HG03354 (cell line): ENCODE measurements around the gene ANXA11.
A peak's percentile ranks its signal among the peaks of the same experiment; 100 is the strongest.

Experiments used
- ATAC-seq: cut with Tn5 transposase; IDR thresholded peaks from one replicate; pipeline ENCODE4 v1.9.1; 2021; ENCODE audit warnings: mild to moderate bottlenecking; ENCODE audit not compliant: unreplicated experiment, poor library complexity, severe bottlenecking

ANXA11 gene

DNA sequence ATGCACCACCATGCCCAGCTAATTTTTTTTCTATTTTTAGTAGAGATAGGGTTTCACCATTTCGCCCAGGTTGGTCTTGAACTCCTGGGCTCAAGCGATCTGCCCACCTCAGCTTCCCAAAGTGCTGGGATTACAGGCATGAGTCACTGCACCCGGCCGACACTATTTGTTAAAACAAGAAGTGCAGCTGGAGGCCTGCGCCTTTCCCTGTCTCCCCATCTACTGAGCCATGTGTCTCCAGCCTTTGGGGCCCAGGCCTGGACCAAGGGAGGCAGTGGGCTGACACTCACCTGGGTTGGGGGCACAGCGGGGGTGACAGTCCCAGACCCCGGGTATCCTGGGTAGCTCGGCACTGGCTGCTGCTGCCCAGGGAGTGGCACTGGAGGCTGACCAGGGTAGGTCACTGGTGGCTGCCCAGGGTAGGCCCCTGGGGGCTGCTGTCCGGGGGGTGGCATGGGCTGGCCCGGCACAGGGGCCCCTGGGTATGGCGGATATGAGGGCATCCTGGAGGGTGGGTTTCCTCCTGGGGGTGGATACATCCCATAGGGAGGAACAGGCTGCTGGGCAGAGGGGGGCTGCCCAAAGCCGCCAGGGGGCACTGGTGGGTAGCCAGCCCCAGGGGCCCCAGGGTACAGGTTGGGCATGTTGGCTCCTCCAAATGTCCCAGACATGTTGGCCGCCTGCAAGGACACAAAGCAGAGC is 36.5 kb downstream of the ANXA11 start:
- peak; percentile 54 for ATAC-seq

DNA sequence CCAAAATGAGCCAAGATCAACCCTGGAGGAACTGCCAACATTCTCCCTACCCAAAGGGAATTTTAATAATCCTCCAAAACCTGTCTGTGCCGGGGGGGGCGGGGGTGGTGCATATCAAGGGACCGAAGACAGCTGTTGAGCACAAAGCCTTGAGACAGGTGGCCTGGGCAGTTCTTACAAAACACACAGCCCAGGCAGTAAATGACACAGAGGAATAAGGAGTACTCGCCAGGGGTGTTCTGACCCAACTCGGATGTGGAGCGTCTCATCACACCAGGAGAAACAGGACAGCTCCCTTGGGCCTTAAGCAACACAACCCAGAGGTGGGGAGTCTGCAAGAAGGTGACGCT is 37.2 kb downstream of the ANXA11 start:
- no peak for ATAC-seq

DNA sequence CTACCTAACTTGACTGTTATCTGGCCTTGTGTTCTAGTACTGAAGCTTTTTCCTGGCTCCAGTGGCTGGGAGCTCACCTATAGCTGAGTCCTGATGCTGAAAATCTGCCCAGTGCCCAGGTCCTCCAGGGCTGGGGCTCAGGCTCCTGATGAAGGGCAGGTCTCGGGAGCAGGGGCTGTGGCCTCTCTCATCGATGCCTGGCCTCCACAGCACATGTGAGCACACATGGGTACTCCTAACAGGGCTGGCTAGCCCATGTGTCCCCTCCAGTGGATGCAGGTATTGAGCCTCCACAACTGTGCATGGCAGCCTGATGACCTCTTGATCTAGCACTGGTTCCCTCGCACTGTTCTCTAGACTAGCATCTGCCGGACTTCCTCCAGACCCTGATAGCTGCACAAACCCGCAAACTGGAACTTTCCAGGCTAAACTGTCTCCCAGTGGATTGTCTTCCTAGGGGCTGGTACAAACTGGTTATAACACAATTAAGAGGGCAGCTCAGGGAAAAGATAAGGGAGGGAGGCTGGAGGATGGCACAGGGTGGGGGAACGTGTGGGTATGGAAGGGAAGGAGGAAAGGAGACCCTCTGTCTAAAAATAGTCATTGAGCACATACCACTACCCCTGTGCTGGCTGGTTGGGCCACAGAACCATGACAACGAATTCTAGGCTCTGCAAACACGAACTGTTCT is 37.7 kb downstream of the ANXA11 start:
- ATAC-seq: no peak

DNA sequence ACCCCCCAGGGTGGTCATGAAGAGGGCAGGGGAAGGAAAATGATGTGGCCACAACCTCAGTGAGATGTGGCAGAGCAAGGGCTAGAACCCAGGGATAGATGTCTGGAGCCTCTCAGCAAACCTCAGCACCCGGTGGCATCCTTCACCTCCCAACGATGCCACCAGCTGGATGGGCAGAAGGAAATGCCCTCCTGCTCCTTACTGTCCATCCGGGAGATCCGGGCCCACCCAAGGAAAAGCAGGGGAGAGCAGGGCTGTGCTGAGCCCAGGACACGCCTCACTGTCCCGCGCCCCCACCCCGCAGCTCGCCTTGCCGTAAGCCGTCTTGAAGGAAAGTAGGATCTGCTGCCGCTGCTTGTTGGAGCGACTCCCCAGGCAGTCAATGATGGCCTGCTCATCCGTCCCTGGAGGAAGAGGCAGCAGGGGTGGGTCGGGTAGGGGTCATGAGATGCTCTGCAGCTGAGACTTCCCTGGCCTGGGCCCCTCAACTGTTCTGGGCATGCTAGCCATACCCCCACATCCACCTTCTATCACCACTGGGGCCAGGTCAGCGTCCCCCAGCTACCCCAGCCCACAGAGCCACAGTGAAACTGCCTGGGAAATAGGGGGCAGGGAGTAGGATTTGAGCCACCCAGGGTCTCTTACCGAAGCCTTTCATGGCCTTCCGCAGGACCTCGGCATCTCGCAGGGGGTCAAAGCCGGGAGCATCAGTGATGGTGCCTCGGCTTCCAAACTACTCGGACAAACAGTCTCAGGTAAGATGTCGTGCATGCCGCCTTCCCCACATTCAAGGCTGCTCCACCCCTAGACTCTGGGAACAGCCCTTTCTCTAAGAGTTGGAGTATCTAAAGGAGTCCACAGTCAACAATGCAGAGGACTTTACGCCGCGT is 38.5 kb downstream of the ANXA11 start:
- ATAC-seq: no peak

DNA sequence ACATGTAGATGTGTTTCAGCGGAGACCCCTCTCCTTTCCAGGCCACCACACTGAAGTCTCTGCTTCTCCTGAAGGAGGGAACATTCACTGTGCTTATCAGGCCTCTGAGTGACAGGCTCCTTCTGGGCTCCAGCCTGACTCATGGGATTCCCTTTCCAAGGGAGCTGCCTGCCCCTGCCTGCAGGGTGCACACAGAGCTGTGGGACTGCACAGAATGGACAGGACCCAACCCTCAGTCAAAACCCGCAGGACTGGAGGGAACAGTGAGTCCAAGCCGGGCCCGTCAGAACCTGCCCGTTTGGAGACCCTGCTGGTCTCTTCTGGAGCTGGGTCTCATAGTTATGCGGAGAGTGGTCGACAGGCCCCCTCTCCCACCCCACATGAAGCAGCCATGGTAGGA is 40.2 kb downstream of the ANXA11 start:
- no peak for ATAC-seq

DNA sequence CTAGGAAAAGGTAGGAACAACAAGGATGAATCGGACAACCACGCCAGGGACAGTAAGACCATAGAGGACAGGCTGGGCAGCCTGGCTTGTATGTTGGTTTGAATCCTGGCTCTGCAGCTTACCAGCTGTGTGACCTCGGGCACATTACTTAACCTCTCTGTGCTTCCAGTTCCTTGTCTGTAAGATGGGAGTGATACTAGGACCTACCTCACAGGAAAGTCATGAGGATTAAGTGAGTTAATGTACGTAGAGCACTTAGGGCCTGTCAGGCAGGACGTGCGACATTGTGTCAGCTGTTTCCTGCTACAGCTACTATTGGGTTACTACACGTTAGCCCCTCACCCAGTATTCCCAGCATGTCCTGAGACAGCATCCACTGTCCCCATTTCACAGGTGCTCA is 40.7 kb downstream of the ANXA11 start:
- ATAC-seq: no peak

DNA sequence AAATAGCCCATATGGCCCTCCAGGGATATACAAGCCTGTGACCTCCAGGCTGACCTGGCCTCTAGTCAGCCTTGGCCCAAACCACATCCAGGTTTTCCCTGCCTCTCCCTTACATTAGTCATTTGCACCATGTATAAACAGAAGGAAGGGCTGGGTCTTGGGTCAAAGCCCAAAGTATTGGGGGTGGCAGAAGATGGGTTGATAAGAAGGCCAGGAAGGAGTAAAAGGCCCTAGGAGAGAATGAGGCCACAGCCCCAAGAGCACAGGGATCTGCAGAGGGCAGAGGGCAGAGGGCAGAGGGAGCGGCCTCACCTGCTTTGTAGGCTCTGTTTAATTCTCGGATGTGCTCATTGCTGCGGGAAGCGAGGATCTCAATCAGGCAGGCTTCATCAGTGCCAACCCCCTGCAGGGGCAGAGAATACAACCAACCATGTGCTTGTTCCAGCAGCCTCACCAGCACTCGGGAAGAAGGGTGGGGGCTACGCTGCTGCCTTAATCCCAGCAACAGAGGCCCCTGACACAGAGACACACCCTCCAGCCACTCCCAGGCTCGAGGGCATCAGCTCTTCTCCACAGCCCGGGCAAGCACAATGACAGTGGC is 41.5 kb downstream of the ANXA11 start:
- no peak for ATAC-seq

DNA sequence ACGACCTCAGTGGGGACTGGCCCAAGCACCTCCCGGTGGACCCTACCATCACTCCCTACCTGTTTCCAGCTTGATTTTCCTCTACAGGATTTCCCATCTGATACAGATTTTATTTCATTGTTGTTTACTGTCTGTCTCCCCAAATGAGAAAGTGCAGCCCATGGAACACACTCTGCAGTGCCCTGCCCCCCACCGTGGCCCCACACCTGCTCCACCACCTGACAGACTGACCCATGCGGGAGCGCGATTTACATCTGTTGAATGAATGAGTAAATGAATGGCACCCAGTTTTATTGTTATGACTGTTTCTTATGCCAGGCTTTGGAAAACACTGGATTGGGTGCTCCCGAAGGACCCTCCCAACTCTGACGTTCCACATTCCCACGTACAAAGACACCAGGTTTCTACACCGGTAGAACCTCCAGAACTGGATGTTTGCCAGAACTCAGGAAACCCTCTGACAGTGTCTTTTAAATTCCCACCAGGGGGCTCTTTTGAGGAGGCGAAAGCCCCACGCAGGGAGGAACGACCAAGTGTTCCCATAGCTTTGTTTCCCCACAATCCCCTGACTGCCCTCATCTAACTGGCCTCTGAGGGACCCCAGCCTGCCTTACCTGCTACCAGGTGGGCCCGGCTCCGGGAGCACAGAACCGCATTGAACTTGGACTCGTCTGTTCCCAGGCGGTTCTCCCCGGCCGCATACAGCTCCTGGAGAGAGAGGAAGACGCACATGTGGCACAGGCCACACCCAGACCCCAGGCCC is 43.8 kb downstream of the ANXA11 start:
- ATAC-seq: no peak

DNA sequence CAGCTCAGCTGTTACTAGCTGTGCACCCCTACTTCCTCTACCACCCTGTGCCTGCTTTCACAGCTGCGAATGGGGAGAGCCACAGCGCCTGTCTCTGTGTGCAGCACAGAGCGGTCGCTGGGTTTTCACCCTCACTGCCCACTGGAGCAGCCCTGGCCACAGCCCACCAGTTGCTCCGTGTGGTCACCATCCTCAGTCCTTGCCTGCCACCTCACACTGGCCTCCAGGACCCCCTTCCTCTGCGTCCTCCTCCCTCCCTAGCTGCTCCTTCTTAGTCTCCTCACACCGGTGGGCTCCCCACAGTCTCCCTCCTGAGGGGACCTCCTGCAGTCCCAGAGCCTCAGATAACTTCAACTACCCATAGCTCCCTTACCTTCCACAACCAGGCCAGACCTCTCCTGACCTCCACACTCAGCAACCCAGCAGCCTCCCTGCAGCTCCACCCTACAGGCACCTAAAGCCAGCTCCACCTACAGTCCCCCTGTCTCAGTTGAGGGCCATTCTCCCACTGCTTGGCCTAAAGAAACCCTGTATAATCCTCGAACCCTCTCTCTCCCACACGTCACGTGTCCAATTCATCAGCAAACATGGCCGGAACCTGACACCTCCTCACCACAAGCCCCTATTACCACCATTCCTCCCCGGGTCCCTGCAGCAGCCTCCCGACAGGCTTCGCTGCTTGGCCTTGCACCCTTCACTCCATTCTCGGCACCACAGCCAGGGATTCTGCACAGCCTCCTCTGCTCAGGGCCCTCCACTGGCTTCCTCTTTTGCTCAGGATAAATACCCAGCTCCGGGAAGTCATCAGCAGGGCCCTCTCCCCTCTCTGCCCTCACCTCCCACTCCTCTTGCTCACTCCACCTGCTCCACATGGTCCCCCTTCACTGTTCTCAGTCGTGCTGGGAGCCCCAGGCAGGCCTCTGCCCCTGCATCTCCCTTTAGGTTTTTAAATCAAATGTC is 44.7 kb downstream of the ANXA11 start:
- no peak for ATAC-seq

DNA sequence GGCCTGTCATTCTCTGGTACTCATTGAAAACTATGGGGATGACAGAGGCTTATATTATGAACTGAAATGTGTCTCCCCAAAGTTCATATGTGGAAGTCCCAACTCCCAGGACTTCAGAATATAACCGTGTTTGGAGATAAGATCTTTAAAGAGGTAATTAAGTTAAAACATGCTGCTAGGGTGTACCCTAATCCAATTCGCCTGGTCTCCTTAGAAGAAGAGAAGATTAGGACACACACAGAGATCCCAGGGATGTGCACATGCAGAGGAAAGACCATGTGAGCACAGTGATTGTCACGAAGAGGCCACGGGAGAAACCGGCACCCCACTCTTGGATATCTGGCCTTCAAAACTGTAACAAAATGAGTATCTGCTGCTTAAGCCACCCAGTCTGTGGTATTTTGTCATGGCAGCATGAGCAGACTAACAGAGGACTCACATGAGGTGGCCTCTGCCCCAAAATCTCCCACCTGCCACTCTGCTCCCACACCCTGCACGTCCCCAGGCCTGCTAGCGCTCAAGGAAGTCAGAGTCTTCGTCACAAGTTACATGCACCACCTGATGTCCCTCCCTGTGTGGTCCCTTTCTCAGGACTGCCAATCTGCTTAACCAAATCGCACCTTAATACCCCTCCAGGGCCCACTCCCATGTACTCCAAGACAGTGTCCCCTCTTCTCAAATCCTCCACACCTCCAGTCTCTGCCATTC is 46.0 kb downstream of the ANXA11 start:
- ATAC-seq: no peak

DNA sequence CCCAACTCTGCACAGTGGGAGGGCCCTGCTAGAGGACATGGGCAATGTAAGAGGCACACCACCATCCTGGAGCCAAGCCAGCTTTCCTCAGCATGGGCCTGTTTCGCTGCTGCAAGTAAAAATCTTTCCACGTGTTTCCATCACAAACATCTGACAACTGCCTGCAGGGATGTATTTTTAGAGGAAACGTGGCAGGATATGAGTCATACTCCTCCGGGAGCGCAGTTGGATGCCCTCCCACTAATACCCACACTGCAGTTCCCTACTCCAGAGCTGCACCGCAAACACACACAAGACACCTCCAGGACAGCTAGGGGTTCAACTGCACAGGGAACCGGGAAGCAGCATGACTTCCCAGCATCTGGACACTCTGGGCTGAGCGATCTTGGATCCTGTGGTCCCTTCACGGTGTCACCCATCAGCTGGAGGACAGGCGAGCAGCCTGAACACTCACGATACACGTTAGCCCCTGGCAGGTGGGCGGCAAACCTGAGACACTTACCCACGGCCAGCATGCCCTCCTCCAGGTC is 46.7 kb downstream of the ANXA11 start:
- ATAC-seq: no peak

DNA sequence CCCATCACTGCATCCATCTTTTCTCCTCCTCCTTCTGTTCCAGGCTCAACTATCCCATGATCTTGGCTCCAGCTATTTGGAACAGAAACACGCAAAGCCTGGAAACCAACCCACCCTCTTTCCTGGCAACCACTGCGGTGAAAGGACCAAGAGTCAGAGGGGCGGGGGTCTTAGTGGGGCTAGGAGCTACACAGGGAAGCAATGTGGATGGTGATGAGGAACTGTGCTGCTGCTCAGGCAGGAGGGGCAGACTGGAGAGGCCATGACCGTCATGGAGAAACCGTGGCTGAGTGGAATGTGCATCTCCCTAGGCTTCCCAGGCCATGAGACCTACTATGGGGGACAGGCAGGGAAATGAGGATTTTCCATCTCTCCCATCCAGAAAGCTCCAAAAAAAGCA is 47.2 kb downstream of the ANXA11 start:
- ATAC-seq: no peak

DNA sequence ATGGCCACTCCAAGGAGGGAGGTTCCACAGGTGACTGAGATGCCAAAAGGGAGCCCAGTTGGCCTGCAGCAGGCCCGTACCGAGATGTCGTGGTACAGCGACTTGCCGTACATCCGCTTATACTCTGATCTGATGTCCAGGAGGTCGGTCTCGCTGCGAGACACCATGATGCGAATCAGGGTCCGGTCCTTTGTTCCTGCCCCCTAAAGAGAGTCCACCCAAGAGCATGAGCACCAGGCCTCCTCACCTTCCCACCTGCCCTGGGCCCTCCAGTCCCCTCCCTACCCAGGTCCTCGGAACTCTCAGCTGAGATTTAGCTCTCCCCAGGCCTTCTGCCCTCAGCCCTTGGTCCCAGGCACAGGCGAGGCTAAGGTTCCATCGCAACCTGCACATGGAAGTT is 47.8 kb downstream of the ANXA11 start:
- ATAC-seq: no peak

DNA sequence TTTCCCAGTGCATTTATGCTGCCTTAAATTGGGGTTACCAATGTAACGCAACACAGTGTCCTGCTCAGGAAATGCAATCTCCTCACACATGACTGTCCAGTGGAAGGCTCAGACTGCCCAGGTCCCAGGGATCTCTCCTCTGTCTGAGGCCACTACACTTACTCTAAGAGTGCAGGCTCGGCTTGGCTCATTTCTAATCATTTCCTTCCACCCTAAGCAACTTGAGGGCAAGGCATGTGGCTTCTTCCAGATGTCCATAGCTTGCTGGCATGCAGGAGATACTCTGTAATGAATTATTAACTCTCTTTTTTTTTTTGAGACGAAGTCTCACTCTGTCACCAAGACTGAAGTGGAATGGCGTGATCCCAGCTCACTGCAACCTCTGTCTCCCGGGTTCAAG is 49.1 kb downstream of the ANXA11 start:
- ATAC-seq: no peak

DNA sequence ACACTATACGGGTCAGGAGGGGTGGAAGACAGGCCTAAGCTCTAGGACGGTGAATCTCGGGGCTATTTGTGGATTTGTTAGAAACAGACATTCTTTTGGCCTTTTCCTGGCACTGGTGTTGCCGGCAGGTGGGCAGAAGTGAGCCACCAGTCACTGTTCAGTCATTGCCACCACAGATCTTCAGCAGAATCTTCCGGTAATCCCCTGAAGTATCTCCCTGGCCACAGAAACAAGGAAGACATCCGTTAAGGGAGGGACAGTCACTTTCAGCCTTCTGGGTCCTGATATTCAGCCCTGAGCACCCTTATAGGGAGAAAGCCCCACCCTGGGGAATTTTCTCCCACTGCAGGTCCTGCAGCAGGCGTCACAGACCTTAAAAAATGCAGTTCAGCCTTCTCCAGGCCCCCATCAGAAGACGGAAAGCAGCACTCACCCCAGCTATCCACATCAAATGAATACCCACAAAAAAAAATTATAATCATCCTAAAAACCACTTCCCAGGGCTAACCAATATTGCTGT is 49.6 kb downstream of the ANXA11 start:
- no peak for ATAC-seq

DNA sequence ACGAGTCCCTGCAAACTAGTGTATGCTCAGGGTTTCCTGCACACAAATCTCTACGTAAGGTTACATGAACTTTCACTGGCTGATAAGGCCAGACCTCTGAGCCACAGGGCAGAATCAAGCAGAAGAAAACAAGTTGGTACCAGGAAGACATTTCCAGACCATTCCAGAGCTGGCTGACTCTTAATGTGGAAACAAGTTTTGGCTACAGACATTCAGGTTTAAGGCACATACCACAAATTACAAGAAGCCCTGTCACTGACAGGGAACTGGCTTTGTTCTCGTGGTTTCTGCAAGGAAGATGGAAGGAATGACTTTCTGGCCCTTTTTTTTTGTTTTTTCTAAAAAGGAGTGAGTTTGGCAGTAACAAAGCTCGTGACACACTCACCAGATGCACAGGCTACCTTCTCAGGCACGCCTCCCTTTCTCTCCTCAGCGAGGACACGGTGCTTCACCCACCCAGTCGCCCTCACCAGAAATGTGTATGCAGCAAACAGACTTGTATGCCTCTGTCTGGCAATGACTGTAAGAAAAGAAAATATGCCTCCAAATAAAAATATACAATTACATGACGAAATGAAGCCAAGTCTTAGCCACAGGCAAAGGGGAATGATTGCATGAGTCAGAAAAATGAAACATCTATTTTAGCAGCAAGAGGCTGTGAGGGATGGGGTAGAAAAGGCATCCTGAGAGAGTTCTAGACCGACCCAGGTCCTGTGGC is 50.2 kb downstream of the ANXA11 start:
- no peak for ATAC-seq

DNA sequence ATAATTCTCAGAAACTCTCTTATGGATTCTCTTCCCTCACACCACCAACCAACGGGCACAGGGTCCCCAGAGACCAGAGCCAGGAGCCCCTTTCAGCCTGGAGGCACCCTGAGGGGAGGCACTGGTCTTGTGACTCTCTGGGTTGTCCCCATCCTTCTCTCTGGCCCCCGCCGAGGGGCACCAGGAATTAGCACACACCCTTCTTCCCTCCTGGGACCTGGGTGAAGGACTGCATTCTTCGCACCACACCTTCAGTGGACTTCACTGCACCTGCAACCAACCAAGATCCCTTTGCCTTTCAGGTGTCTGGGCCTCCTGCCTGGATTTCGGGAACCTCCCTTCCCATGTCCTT is 50.7 kb downstream of the ANXA11 start:
- ATAC-seq: no peak
